Natural killer cell (primary cell): Measurements from ENCODE around the gene GGT5. TPM values are rescaled to one million over a fixed set of nuclear protein-coding genes. Genes with fewer than 3 reads are reported as not detected.
A peak's percentile ranks its signal among the peaks of the same experiment; 100 is the strongest.

ENCODE experiments used
- ATAC-seq, 3 donors: fragments of 150-1000 bp in 2 of 3; fragments of 200-7000 bp in 1 of 3; cut with Tn5 transposase; 1 replicate in 1 of 3; 2 replicates in 2 of 3; pipeline ENCODE4 v1.10.0; 2021; ENCODE audit warnings: mild to moderate bottlenecking in 2 of 3, moderate library complexity in 2 of 3
- DNase-seq, 2 donors: peaks; one replicate each; pipeline versions ENCODE4 v3.0.0 to v3.0.0-alpha.2; 2013 to 2021; ENCODE audit warnings: mixed read lengths in 1 of 2
- H3K27ac ChIP-seq: one replicate; pipeline ENCODE4 v1.5.1; 2013; ENCODE audit warnings: mild to moderate bottlenecking, low read length
- H3K27me3 ChIP-seq: one replicate; pipeline ENCODE4 v1.6.1; 2013; ENCODE audit warnings: low read length; ENCODE audit not compliant: control insufficient read depth, insufficient read depth
- H3K36me3 ChIP-seq: one replicate; pipeline ENCODE4 v1.6.1; 2013; ENCODE audit warnings: low read length; ENCODE audit not compliant: control insufficient read depth, insufficient read depth
- H3K4me1 ChIP-seq: one replicate; pipeline ENCODE4 v1.6.1; 2013; ENCODE audit warnings: low read length; ENCODE audit not compliant: control insufficient read depth, insufficient read depth
- H3K4me3 ChIP-seq: one replicate; pipeline ENCODE4 v1.5.1; 2013; ENCODE audit warnings: low read length
- H3K9me3 ChIP-seq: one replicate; pipeline ENCODE4 v1.6.1; 2013; ENCODE audit warnings: low read length; ENCODE audit not compliant: control insufficient read depth, insufficient read depth
- H3K27ac Mint-ChIP-seq, 2 donors: one replicate each; pipeline ENCODE4 v1.8.0; 2022; ENCODE audit warnings: mild to moderate bottlenecking in 2 of 2, mixed read lengths in 2 of 2, moderate library complexity in 1 of 2
- H3K27me3 Mint-ChIP-seq, 2 donors: one replicate each; pipeline ENCODE4 v1.8.0; 2022; ENCODE audit warnings: low read depth in 2 of 2, mixed read lengths in 2 of 2
- H3K36me3 Mint-ChIP-seq: one replicate; pipeline ENCODE4 v1.8.0; 2022; ENCODE audit warnings: mixed read lengths
- H3K4me1 Mint-ChIP-seq, 2 donors: one replicate each; pipeline ENCODE4 v1.8.0; 2022; ENCODE audit warnings: mixed read lengths in 2 of 2
- H3K4me3 Mint-ChIP-seq: one replicate; pipeline ENCODE4 v1.8.0; 2022; ENCODE audit warnings: mild to moderate bottlenecking, moderate library complexity, mixed read lengths
- H3K9me3 Mint-ChIP-seq, 2 donors: one replicate each; pipeline ENCODE4 v1.8.0; 2022; ENCODE audit warnings: mixed read lengths in 2 of 2
- CTCF ChIP-seq: fragments of 200-600 bp; IDR thresholded peaks from one replicate; pipeline ENCODE4 v1.8.0; 2022; ENCODE audit warnings: antibody characterized with exemption
- WGBS: methylation state at CpG from one replicate; pipeline ENCODE4 v1.1.7; 2013; ENCODE audit warnings: missing lambda C conversion rate; ENCODE audit not compliant: insufficient coverage; 5-methylcytosine and 5-hydroxymethylcytosine counted together
- intact Hi-C: fragments of 100-400 bp; cut with micrococcal nuclease; formaldehyde crosslinking; loops from one replicate; pipeline ENCODE4 v1.14.2; 2022
- total RNA-seq, 4 donors: library from RNA; stranded (reverse); fragments of 120-200 nt in 1 of 4; gene quantifications; one replicate each; pipeline versions ENCODE4 v1.2.3 to v1.2.4, GENCODE V29; 2013 to 2022

The GGT5 gene
- total RNA-seq, 3 donors from 2014 or later (not counting 1 experiment from before 2014, with no cell fraction given): not detected

- Histone ChIP-seq H3K27me3 (no peaks in the 10 kb centered on the region), H3K27ac (no peak overlapping the region), H3K36me3 (peaks cover 71% of the 10 kb centered on the region), H3K4me3 (no peak overlapping the region), H3K4me1 (peaks cover 15% of the 10 kb centered on the region), H3K9me3 (no peaks in the 10 kb centered on the region)
- Mint-ChIP-seq H3K9me3 (no peaks in the 10 kb centered on the region), H3K27me3 (no peaks in the 10 kb centered on the region), H3K36me3 (no peaks in the 10 kb centered on the region), H3K27ac (peak overlapping the region in 1 of 2 donors; percentile 68), H3K4me1 (peaks cover 0 to 16% of the 10 kb centered on the region in 2 donors), H3K4me3 (no peak overlapping the region)
- DNase-seq (peak; percentile 58 to 79), ATAC-seq (peak; percentile 62 to 79 (median 76))
- intact Hi-C loops: loop anchor here (1.0 kb wide), 1 partner anchor 68 kb away; no protein-coding TSS in a partner anchor
- peak; percentile 50 for TF ChIP-seq CTCF
- WGBS: 77% methylated on average over 11 of the region's 11 CpGs
These were observed 69.6 kb downstream of the GGT5 start for GRCh38 chr22:24175160-24175808.

- peak overlapping the region; percentile 62 to 68 for H3K27ac Mint-ChIP-seq
- ATAC-seq (no peak), DNase-seq (no peak)
- no peaks in the 10 kb centered on the region for H3K9me3 ChIP-seq
- peaks cover 6% of the 10 kb centered on the region for H3K36me3 Mint-ChIP-seq
- peaks cover 6 to 31% of the 10 kb centered on the region in 2 donors for H3K4me1 Mint-ChIP-seq
- WGBS: 78% methylated on average over 5 of the region's 12 CpGs
- H3K4me1 ChIP-seq: peaks cover 34% of the 10 kb centered on the region
- no peak for TF ChIP-seq CTCF
- H3K4me3 Mint-ChIP-seq: no peak overlapping the region
- no peaks in the 10 kb centered on the region for H3K27me3 ChIP-seq
- H3K36me3 ChIP-seq: peaks cover 84% of the 10 kb centered on the region
- H3K27me3 Mint-ChIP-seq: no peaks in the 10 kb centered on the region
- intact Hi-C loops: loop anchor here (5.0 kb wide), 1 partner anchor 40 kb away; no protein-coding TSS in a partner anchor
- no peaks in the 10 kb centered on the region for H3K9me3 Mint-ChIP-seq
- no peak overlapping the region for H3K4me3 ChIP-seq
- no peak overlapping the region for H3K27ac ChIP-seq
These were observed 73.1 kb downstream of the GGT5 start for GRCh38 chr22:24171822-24172221.

GRCh38 chr22:24170632-24171031, 74.2 kb downstream of the GGT5 start:
- H3K27me3 ChIP-seq: no peaks in the 10 kb centered on the region
- Mint-ChIP-seq H3K36me3 (peaks cover 6% of the 10 kb centered on the region), H3K9me3 (no peaks in the 10 kb centered on the region), H3K4me3 (no peak overlapping the region), H3K27ac (peak overlapping the region in 1 of 2 donors; percentile 43), H3K4me1 (peaks cover 6 to 28% of the 10 kb centered on the region in 2 donors), H3K27me3 (no peaks in the 10 kb centered on the region)
- no peak for TF ChIP-seq CTCF
- no peaks in the 10 kb centered on the region for H3K9me3 ChIP-seq
- 90% methylated on average over 5 of the region's 5 CpGs for WGBS
- DNase-seq: no peak
- ATAC-seq: no peak
- no peak overlapping the region for H3K4me3 ChIP-seq
- intact Hi-C loops: loop anchor here (5.0 kb wide), 1 partner anchor 38 kb away; no protein-coding TSS in a partner anchor
- peaks cover 84% of the 10 kb centered on the region for H3K36me3 ChIP-seq
- H3K4me1 ChIP-seq: peaks cover 34% of the 10 kb centered on the region
- no peak overlapping the region for H3K27ac ChIP-seq
